ENCODE data around the gene GPC6.

GRCh38 chr13:93797463-93797862, 570.9 kb downstream of the GPC6 start:
- TF ChIP-seq CTCF (IDR thresholded peaks at IDR 0.05): no peak
- TF ChIP-seq POLR2A (IDR thresholded peaks at IDR 0.05): no peak
